ENCODE results near the gene RMND5B.
"Not testable (repeated sequence)": the region's sequence is repeated elsewhere in the genome, so short reads cannot be mapped to it uniquely, and the experiment has no call there.

RMND5B gene

GRCh38 chr5:178113841-178114324, 16.9 kb upstream of the RMND5B start:
- DNase-seq (ENCODE audit: low read depth): no peak

- no peak for DNase-seq (ENCODE audit: low read depth)
Observed at GRCh38 chr5:178114325-178115135, 16.3 kb upstream of the RMND5B start.

GRCh38 chr5:178115136-178115813, 15.5 kb upstream of the RMND5B start:
- no peak for DNase-seq (ENCODE audit: low read depth)

- no peak for DNase-seq (ENCODE audit: low read depth)
Observed at GRCh38 chr5:178115814-178116142, 15.0 kb upstream of the RMND5B start.

- DNase-seq (ENCODE audit: low read depth): no peak
Observed at GRCh38 chr5:178116143-178116885, 14.5 kb upstream of the RMND5B start.

GRCh38 chr5:178117923-178118701, 12.7 kb upstream of the RMND5B start:
- DNase-seq (ENCODE audit: low read depth): no peak

GRCh38 chr5:178119915-178120606, 10.8 kb upstream of the RMND5B start:
- no peak for DNase-seq (ENCODE audit: low read depth)

- DNase-seq (ENCODE audit: low read depth): peak; percentile 49
Observed at GRCh38 chr5:178120607-178121357, 10.0 kb upstream of the RMND5B start.

- no peak for DNase-seq (ENCODE audit: low read depth)
Observed at GRCh38 chr5:178121391-178122276, 9.2 kb upstream of the RMND5B start.

- no peak for DNase-seq (ENCODE audit: low read depth)
Observed at GRCh38 chr5:178122346-178122745, 8.5 kb upstream of the RMND5B start.

GRCh38 chr5:178123094-178123965, 7.5 kb upstream of the RMND5B start:
- DNase-seq (ENCODE audit: low read depth): no peak

GRCh38 chr5:178123966-178124925, 6.6 kb upstream of the RMND5B start:
- no peak for DNase-seq (ENCODE audit: low read depth)

GRCh38 chr5:178125253-178125906, 5.4 kb upstream of the RMND5B start:
- no peak for DNase-seq (ENCODE audit: low read depth)

- no peak for DNase-seq (ENCODE audit: low read depth)
Observed at GRCh38 chr5:178126556-178126955, 4.3 kb upstream of the RMND5B start.

- DNase-seq (ENCODE audit: low read depth): not testable (repeated sequence)
Observed at GRCh38 chr5:178127300-178128009, 3.4 kb upstream of the RMND5B start.

- no peak for DNase-seq (ENCODE audit: low read depth)
Observed at GRCh38 chr5:178129296-178129695, 1.5 kb upstream of the RMND5B start.
